Measurements from ENCODE around the gene KIF23.

KIF23 gene

GRCh38 chr15:69497076-69497475 is 82.9 kb downstream of the KIF23 start:
- no peak for DNase-seq

GRCh38 chr15:69497667-69498066 is 83.5 kb downstream of the KIF23 start:
- DNase-seq, result no peak

Data from stimulated activated CD4-positive, alpha-beta T cell treated with anti-CD3 and anti-CD28 coated beads, Interleukin-4, amount 100 ng/mL, for 1 hour (primary cell).